ENCODE data around the gene ESPL1. TPM values are rescaled to one million over a fixed set of nuclear protein-coding genes. Genes with fewer than 3 reads are reported as not detected.
A peak's percentile ranks its signal among the peaks of the same experiment; 100 is the strongest.

Gene ESPL1
- total and polyA plus RNA-seq, 2 of the 13 experiments (the other 11 are each of a cell fraction or from before 2014, with no cell fraction given), result 5.8 to 11.5 TPM

DNA sequence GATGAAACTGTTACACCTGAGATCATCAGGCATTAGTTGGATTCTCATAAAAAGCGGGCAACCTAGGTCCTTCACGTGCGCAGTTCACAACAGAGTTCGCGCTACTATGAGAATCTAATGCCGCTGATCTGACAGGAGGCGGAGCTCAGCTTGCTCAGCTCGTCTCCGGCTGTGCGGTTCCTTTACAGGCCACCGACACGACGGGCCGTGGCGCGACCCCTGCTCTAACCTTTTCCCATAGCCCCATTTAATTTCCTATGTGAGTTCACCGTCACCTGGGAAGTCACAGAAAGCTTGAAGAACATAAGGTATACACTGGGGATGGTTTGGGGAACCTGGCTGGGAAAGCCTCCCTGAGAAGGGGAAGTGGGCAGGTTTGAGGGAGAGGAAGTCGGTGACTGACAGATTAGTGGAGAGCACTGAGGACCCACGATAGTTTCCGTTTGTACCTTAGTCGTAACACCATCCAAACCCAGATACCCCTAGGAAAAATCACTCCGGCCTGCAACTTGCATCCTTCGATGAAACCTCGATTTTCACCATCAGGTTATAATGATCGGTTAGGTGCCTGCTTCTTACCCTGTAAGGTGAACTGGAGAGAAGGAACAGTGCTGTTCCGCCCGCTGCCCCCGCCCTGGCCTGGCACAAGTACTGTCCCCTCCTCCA lies 56.1 kb downstream of the ESPL1 start:
- ChIA-PET POLR2A (interaction anchor here (0.7 to 3.2 kb wide), 10 partner anchors 21 to 245 kb away, joined by 3 to 23 read pairs (median 6); partner anchors contain the start of genes MYG1, PFDN5, PRR13 and SP1), CTCF (ENCODE audit: low intra/inter-chr PET ratio, low total read pairs) (interaction anchor here (1.3 to 1.6 kb wide), 3 partner anchors 21 to 184 kb away, joined by 3 to 14 read pairs (median 4); no protein-coding TSS in a partner anchor)
- H3K9me3 ChIP-seq (ENCODE audit: low read length), result no peaks in the 10 kb centered on the region
- peak overlapping the region; percentile 89 for H3K4me2 ChIP-seq (ENCODE audit: low read depth, low read length)
- no peaks in the 10 kb centered on the region for H4K20me1 ChIP-seq (ENCODE audit: insufficient read depth, low read length)
- 47% methylated on average over 28 of the region's 28 CpGs for WGBS (ENCODE audit: low lambda C conversion rate)
- intact Hi-C loops (cut with micrococcal nuclease; ENCODE audit: unreplicated experiment) (loop anchor here (1.0 kb wide), 2 partner anchors 21 to 184 kb away; no protein-coding TSS in a partner anchor), in situ Hi-C loops (cut with HindIII; ENCODE audit: extremely low pct_ligation_motif_present, low pct_unique_long_range_greater_than_20kb) (no loop called here)
- H3K27ac ChIP-seq (ENCODE audit: extremely low read length, insufficient read depth, low read length), result peak overlapping the region; percentile 74
- peaks cover 55% of the 10 kb centered on the region for H3K4me1 ChIP-seq (ENCODE audit: insufficient read depth, low read length)
- FAIRE-seq (no peak), DNase-seq (ENCODE audit: low spot score) (no peak), ATAC-seq (no peak)
- BruUV-seq (replicated peaks), result no TSS peak
- H3K79me2 ChIP-seq (ENCODE audit: insufficient read depth, low read length), result peaks cover 5% of the 10 kb centered on the region
- H3K36me3 ChIP-seq (replicated peaks in 1 of 2; ENCODE audit: control insufficient read depth in 1 of 2, insufficient read depth in 2 of 2, low read length in 2 of 2), result no peaks in the 10 kb centered on the region
- peak overlapping the region; percentile 74 for H3K9ac ChIP-seq (ENCODE audit: insufficient read depth, low read depth, low read length)
- peak overlapping the region; percentile 57 to 65 (median 62) for H3K4me3 ChIP-seq (replicated peaks in 1 of 3; ENCODE audit: insufficient read depth in 1 of 3, low read depth in 2 of 3, low read length in 3 of 3)
- peaks cover 0 to 5% of the 10 kb centered on the region in 2 experiments; a peak in 2 of 5 replicates for H3K27me3 ChIP-seq (ENCODE audit: control insufficient read depth in 1 of 2, insufficient read depth in 2 of 2, low read length in 2 of 2)
- peak overlapping the region; percentile 77 for H2AFZ ChIP-seq (ENCODE audit: low read length)
- TF ChIP-seq SALL2 (CRISPR knock-in tag; IDR thresholded peaks at IDR 0.05) (0 out of 2 replicates have a peak, but pooled peaks have one; percentile 32), ZNF589 (CRISPR knock-in tag; conservative IDR thresholded peaks at IDR 0.05) (no peak), ZNF292 (CRISPR knock-in tag; IDR thresholded peaks at IDR 0.05; ENCODE audit: borderline replicate concordance, low read depth) (0 out of 2 replicates have a peak, but pooled peaks have one; percentile 18), TARDBP (CRISPR knock-in tag; IDR thresholded peaks at IDR 0.05) (no peak), TCF7 (IDR thresholded peaks at IDR 0.05; ENCODE audit: low read depth) (no peak), ZNF83 (CRISPR knock-in tag; IDR thresholded peaks at IDR 0.05; ENCODE audit: borderline replicate concordance) (no peak), KDM5B (CRISPR knock-in tag; IDR thresholded peaks at IDR 0.05; ENCODE audit: borderline replicate concordance) (peak; percentile 80), ZNF3 (CRISPR knock-in tag; IDR thresholded peaks at IDR 0.05) (0 out of 2 replicates have a peak, but pooled peaks have one; percentile 41), ZNF773 (CRISPR knock-in tag; IDR thresholded peaks at IDR 0.05; ENCODE audit: borderline replicate concordance) (0 out of 2 replicates have a peak, but pooled peaks have one; percentile 42), ASH2L (IDR thresholded peaks at IDR 0.05; ENCODE audit: insufficient read length, low read depth, low read length) (peak; percentile 67), SP5 (CRISPR knock-in tag; IDR thresholded peaks at IDR 0.05; ENCODE audit: borderline replicate concordance, low read depth) (0 out of 2 replicates have a peak, but pooled peaks have one; percentile 17), ZBTB38 (CRISPR knock-in tag; IDR thresholded peaks at IDR 0.05) (peak; percentile 78)
- TF ChIP-seq, protein P1, sequence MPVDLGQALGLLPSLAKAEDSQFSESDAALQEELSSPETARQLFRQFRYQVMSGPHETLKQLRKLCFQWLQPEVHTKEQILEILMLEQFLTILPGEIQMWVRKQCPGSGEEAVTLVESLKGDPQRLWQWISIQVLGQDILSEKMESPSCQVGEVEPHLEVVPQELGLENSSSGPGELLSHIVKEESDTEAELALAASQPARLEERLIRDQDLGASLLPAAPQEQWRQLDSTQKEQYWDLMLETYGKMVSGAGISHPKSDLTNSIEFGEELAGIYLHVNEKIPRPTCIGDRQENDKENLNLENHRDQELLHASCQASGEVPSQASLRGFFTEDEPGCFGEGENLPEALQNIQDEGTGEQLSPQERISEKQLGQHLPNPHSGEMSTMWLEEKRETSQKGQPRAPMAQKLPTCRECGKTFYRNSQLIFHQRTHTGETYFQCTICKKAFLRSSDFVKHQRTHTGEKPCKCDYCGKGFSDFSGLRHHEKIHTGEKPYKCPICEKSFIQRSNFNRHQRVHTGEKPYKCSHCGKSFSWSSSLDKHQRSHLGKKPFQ (CRISPR knock-in tag; IDR thresholded peaks at IDR 0.05; ENCODE audit: insufficient replicate concordance), result no peak
- TF ChIP-seq, protein P2, sequence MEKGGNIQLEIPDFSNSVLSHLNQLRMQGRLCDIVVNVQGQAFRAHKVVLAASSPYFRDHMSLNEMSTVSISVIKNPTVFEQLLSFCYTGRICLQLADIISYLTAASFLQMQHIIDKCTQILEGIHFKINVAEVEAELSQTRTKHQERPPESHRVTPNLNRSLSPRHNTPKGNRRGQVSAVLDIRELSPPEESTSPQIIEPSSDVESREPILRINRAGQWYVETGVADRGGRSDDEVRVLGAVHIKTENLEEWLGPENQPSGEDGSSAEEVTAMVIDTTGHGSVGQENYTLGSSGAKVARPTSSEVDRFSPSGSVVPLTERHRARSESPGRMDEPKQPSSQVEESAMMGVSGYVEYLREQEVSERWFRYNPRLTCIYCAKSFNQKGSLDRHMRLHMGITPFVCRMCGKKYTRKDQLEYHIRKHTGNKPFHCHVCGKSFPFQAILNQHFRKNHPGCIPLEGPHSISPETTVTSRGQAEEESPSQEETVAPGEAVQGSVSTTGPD (CRISPR knock-in tag; IDR thresholded peaks at IDR 0.05), result 0 out of 2 replicates have a peak, but pooled peaks have one; percentile 21
- TF ChIP-seq, protein P3, sequence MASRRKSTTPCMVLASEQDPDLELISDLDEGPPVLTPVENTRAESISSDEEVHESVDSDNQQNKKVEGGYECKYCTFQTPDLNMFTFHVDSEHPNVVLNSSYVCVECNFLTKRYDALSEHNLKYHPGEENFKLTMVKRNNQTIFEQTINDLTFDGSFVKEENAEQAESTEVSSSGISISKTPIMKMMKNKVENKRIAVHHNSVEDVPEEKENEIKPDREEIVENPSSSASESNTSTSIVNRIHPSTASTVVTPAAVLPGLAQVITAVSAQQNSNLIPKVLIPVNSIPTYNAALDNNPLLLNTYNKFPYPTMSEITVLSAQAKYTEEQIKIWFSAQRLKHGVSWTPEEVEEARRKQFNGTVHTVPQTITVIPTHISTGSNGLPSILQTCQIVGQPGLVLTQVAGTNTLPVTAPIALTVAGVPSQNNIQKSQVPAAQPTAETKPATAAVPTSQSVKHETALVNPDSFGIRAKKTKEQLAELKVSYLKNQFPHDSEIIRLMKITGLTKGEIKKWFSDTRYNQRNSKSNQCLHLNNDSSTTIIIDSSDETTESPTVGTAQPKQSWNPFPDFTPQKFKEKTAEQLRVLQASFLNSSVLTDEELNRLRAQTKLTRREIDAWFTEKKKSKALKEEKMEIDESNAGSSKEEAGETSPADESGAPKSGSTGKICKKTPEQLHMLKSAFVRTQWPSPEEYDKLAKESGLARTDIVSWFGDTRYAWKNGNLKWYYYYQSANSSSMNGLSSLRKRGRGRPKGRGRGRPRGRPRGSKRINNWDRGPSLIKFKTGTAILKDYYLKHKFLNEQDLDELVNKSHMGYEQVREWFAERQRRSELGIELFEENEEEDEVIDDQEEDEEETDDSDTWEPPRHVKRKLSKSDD (CRISPR knock-in tag; IDR thresholded peaks at IDR 0.05; ENCODE audit: low read depth), result 0 out of 2 replicates have a peak, but pooled peaks have one; percentile 13
- TF ChIP-seq, protein P4, sequence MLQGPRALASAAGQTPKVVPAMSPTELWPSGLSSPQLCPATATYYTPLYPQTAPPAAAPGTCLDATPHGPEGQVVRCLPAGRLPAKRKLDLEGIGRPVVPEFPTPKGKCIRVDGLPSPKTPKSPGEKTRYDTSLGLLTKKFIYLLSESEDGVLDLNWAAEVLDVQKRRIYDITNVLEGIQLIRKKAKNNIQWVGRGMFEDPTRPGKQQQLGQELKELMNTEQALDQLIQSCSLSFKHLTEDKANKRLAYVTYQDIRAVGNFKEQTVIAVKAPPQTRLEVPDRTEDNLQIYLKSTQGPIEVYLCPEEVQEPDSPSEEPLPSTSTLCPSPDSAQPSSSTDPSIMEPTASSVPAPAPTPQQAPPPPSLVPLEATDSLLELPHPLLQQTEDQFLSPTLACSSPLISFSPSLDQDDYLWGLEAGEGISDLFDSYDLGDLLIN (CRISPR knock-in tag; IDR thresholded peaks at IDR 0.05; ENCODE audit: borderline replicate concordance), result no peak

All from HepG2 (cell line).